PFSK-1 (cell line): ENCODE results near the gene MICOS13.

Experiments used
- FOXP2 ChIP-seq: optimal IDR thresholded peaks from 2 replicates; pipeline ENCODE3; 2011; ENCODE audit warnings: borderline replicate concordance, control low read depth, inconsistent platforms; ENCODE audit not compliant: insufficient read depth; ENCODE audit errors: extremely low read length, extremely low read depth
- POLR2AphosphoS5 ChIP-seq: IDR thresholded peaks from 2 replicates; pipeline ENCODE4 v1.6.1; 2012; ENCODE audit warnings: low read depth, mild to moderate bottlenecking, control low read depth, low read length, moderate library complexity
- SIN3A ChIP-seq: IDR thresholded peaks from 2 replicates; pipeline ENCODE4 v1.6.1; 2012; ENCODE audit warnings: mild to moderate bottlenecking, low read length, moderate library complexity, borderline replicate concordance; ENCODE audit not compliant: insufficient read depth
- TAF1 ChIP-seq: IDR thresholded peaks from 2 replicates; pipeline ENCODE4 v1.6.1; 2012; ENCODE audit warnings: low read length, control low read depth, borderline replicate concordance; ENCODE audit not compliant: insufficient read depth
- TF ChIP-seq, protein P1 (sequence below), 2 experiments: IDR thresholded peaks; 2 replicates each; pipeline versions ENCODE4 v1.6.1 to v1.8.0; 2011 to 2012; ENCODE audit warnings: low read depth in 2 of 2, low read length in 2 of 2, control low read depth in 1 of 2, inconsistent platforms in 1 of 2, mild to moderate bottlenecking in 1 of 2, moderate library complexity in 1 of 2; ENCODE audit not compliant: insufficient read depth in 1 of 2

Gene MICOS13

DNA sequence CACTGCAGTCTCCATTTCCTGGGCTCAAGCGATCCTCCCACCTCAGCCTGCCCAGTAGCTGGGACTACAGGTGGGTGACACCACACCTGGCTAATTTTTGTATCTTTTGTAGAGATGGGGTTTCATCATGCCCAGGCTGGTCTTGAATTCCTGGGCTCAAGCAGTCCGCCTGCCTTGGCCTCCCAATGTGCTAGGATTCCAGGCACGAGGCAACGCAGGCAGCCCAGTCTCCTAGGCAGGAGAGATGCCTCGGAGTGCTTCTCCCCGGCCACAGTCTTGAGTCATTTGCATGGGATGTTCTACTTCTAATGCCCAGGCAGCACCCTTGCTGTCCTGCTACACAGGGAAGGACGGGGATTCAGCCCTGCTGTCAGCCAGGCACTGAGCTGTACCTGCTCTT lies 8.7 kb downstream of the MICOS13 start:
- TF ChIP-seq FOXP2 (no peak), POLR2AphosphoS5 (no peak), TAF1 (no peak), SIN3A (no peak)
- TF ChIP-seq, protein P1, sequence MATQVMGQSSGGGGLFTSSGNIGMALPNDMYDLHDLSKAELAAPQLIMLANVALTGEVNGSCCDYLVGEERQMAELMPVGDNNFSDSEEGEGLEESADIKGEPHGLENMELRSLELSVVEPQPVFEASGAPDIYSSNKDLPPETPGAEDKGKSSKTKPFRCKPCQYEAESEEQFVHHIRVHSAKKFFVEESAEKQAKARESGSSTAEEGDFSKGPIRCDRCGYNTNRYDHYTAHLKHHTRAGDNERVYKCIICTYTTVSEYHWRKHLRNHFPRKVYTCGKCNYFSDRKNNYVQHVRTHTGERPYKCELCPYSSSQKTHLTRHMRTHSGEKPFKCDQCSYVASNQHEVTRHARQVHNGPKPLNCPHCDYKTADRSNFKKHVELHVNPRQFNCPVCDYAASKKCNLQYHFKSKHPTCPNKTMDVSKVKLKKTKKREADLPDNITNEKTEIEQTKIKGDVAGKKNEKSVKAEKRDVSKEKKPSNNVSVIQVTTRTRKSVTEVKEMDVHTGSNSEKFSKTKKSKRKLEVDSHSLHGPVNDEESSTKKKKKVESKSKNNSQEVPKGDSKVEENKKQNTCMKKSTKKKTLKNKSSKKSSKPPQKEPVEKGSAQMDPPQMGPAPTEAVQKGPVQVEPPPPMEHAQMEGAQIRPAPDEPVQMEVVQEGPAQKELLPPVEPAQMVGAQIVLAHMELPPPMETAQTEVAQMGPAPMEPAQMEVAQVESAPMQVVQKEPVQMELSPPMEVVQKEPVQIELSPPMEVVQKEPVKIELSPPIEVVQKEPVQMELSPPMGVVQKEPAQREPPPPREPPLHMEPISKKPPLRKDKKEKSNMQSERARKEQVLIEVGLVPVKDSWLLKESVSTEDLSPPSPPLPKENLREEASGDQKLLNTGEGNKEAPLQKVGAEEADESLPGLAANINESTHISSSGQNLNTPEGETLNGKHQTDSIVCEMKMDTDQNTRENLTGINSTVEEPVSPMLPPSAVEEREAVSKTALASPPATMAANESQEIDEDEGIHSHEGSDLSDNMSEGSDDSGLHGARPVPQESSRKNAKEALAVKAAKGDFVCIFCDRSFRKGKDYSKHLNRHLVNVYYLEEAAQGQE (IDR thresholded peaks at IDR 0.05; ENCODE audit: insufficient read depth in 1 of 2, low read depth in 2 of 2, low read length in 2 of 2) = no peak

DNA sequence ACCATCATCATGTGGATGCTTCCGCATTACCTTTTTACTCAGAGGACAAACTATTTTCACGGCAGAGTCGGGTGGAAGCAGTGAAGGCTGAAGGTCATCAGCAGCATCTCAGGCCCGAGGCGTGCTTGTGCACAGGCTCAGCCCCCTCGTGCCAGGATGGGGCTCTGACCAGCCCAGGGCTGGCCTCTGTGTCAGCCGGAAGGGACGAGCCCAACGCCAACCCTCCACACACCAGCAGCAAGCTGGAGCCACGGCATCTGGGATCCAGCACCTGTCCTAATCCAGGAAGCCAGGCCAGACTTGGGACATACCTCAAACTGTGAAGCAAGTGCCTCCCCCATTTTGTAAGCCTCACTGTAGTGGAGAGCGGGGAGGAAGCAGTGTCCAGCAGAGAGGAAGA lies 11.1 kb downstream of the MICOS13 start:
- TF ChIP-seq FOXP2 (no peak), SIN3A (no peak), TAF1 (no peak), POLR2AphosphoS5 (0 out of 2 replicates have a peak, but pooled peaks have one; percentile 10)
- TF ChIP-seq, protein P1 (IDR thresholded peaks at IDR 0.05; ENCODE audit: insufficient read depth in 1 of 2, low read depth in 2 of 2, low read length in 2 of 2) = no peak

DNA sequence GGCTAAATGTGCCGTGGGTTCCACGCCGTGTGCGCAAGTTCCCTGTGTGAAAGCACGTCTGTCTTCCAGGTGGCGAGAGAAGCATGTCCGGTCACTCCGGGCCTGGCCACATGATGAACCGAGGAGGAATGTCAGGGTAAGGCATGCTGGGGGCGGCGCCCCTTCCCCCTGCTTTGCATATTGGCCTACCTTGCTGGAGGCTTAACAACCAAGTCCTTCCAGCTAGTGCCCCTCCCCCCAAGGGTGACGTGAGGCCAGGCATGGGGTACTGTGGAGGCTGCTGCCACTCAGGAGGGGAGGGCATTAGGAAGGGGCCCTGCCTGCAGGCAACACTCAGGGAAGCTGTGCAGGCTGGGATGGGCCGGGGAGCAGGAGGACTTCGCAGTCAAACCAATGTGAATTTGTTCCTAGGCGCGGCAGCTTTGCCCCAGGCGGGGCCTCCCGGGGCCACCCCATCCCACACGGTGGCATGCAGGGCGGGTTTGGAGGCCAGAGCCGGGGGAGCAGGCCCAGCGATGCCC lies 12.5 kb downstream of the MICOS13 start:
- no peak for TF ChIP-seq POLR2AphosphoS5
- TF ChIP-seq SIN3A = no peak
- no peak for TF ChIP-seq FOXP2
- TF ChIP-seq, protein P1 (IDR thresholded peaks at IDR 0.05; ENCODE audit: insufficient read depth in 1 of 2, low read depth in 2 of 2, low read length in 2 of 2) = no peak
- no peak for TF ChIP-seq TAF1

DNA sequence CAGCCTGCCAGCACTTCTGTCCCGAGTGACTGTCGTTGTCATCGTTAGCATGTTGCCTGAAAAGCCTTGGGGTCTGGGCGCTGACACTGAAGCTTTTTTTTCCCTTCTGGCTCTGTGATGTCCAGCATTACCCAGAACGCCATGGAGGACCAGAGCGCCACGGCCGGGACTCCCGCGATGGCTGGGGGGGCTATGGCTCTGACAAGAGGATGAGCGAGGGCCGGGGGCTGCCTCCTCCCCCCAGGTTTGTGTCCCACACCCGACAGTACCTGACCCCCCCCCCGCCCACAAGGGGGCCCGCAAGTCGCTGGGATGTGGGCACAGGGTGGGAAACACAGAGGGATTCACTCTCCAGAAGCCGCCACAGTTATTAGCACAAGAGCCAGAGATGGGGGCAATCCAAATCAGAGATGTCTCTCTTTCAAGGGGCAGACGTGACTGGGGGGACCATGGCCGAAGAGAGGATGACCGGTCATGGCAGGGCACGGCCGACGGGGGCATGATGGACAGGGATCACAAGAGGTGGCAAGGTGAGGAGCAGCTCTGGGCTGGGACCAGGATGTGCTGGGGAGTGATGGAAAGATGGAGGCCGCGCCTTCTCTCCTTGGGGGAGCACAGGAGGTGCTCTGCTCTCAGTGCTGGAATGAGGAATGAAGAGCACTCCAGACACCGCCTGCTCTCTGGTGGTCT lies 13.2 kb downstream of the MICOS13 start:
- TF ChIP-seq POLR2AphosphoS5 = no peak
- no peak for TF ChIP-seq SIN3A
- no peak for TF ChIP-seq FOXP2
- no peak for TF ChIP-seq TAF1
- TF ChIP-seq, protein P1 (IDR thresholded peaks at IDR 0.05; ENCODE audit: insufficient read depth in 1 of 2, low read depth in 2 of 2, low read length in 2 of 2) = no peak
